HUES64 (cell line): ENCODE data around the gene CHPF.

Experiments
- H3K27ac ChIP-seq: 2 replicates; pipeline ENCODE4 v1.7.0; 2013; ENCODE audit warnings: low read depth, low read length, inconsistent platforms
- H3K27me3 ChIP-seq: 2 replicates; pipeline ENCODE4 v1.6.1; 2013; ENCODE audit warnings: mild to moderate bottlenecking, low read length; ENCODE audit not compliant: insufficient read depth
- H3K36me3 ChIP-seq: 2 replicates; pipeline ENCODE4 v1.6.1; 2013; ENCODE audit warnings: mild to moderate bottlenecking, low read length; ENCODE audit not compliant: insufficient read depth
- H3K4me1 ChIP-seq: 2 replicates; pipeline ENCODE4 v1.6.1; 2013; ENCODE audit warnings: mild to moderate bottlenecking, low read length, moderate library complexity; ENCODE audit not compliant: insufficient read depth
- H3K4me3 ChIP-seq: 2 replicates; pipeline ENCODE4 v1.5.1; 2013; ENCODE audit warnings: mild to moderate bottlenecking, low read length, moderate library complexity
- H3K9ac ChIP-seq: 2 replicates; pipeline ENCODE4 v1.6.1; 2013; ENCODE audit warnings: mild to moderate bottlenecking, low read depth, low read length
- H3K9me3 ChIP-seq: 2 replicates; pipeline ENCODE4 v1.6.1; 2013; ENCODE audit warnings: low read depth, low read length; ENCODE audit not compliant: insufficient read depth
- WGBS: fragments of 150-250, 120-280 bp; methylation state at CpG from one replicate; pipeline ENCODE4 v1.1.7; 2013; ENCODE audit warnings: missing lambda C conversion rate; 5-methylcytosine and 5-hydroxymethylcytosine counted together

Gene CHPF

GRCh38 chr2:219516888-219517287 lies 26.7 kb downstream of the CHPF start:
- 90% methylated on average over 7 of the region's 7 CpGs for WGBS
- H3K4me1 ChIP-seq = peaks cover 35% of the 10 kb centered on the region
- H3K9me3 ChIP-seq = no peaks in the 10 kb centered on the region
- H3K27ac ChIP-seq = no peak overlapping the region
- no peaks in the 10 kb centered on the region for H3K36me3 ChIP-seq
- no peak overlapping the region for H3K4me3 ChIP-seq
- no peak overlapping the region for H3K9ac ChIP-seq
- H3K27me3 ChIP-seq = peaks cover 54% of the 10 kb centered on the region

DNA sequence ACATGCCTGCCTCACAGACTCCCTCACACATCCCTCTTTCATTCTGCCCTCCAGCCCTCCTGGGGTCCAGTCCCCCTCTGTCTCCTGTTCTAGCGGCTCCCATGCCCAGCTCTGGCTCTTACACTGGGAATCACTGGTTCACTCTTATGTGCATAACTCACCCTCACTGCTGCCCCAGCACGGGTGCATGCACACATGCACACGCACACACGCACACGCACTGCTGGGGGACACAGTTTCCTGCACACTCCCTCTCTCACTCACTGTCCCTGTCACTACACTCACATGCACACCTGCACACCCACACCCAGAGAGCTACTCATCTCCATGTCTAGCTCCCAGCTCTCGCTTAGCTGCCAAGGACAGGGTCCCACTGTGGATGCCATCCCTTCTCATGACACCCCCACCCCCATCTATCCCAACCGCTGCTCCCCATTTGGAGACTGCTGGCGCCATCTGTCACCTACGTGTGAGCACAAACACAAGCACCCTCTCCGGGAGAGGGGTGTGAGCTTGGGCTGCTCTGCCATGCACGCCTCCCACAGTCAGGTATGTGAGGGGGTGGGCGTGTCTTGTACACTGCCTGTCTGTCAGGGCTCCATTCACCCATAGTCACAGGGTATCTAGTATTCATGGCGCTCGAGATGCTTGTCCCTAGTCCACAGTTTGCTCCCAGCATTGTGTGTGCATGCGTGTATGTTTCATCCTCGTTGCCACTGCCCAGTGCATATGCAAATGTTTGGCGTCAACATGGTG lies 27.6 kb downstream of the CHPF start:
- Histone ChIP-seq H3K9me3 (no peaks in the 10 kb centered on the region), H3K4me3 (no peak overlapping the region), H3K27me3 (peaks cover 60% of the 10 kb centered on the region), H3K27ac (no peak overlapping the region), H3K9ac (no peak overlapping the region), H3K36me3 (no peaks in the 10 kb centered on the region), H3K4me1 (peaks cover 32% of the 10 kb centered on the region)
- 84% methylated on average over 17 of the region's 17 CpGs for WGBS

- Histone ChIP-seq H3K4me1 (peaks cover 37% of the 10 kb centered on the region), H3K36me3 (no peaks in the 10 kb centered on the region), H3K27me3 (peaks cover 62% of the 10 kb centered on the region), H3K27ac (no peak overlapping the region), H3K9me3 (no peaks in the 10 kb centered on the region), H3K9ac (no peak overlapping the region), H3K4me3 (no peak overlapping the region)
- 93% methylated on average over 21 of the region's 21 CpGs for WGBS
Measured at GRCh38 chr2:219514836-219515235, 28.8 kb downstream of the CHPF start.

DNA sequence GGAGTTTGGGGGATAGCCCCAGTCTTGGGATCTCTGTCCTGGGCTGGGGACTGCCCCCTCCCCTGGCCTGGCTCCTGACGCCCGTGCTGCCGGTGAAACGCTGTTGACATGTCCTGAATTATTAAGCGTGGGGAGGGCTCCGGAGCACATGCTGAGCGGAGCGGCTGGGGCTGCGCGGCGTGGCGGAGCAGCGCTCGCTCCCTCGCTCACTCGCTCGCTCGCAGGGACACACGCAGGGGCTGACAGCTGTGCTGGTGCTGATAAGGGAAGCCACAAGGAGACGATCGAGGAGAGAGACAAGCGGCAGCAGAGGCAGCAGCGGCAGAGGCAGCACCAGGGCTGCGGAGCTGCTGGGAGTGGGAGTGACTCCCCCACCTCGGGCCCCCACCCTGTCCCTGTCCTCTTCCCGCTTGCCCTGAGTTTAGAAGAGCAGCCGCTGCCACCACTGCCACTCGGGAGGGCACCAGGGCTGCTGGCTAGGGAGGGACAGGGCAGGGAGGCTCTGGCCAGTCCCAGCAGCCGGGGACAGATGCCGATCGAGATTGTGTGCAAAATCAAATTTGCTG lies 29.3 kb downstream of the CHPF start, which contains the start of gene ASIC4:
Gene ASIC4, plus strand, starts transcription at position 287 of the 566 bp plus-strand sequence. Its CDS starts 243 bp downstream, at position 530.
- Histone ChIP-seq H3K4me1 (peaks cover 41% of the 10 kb centered on the region), H3K36me3 (no peaks in the 10 kb centered on the region), H3K9me3 (no peaks in the 10 kb centered on the region), H3K27me3 (peaks cover 65% of the 10 kb centered on the region), H3K27ac (no peak within 1 kb of the TSS), H3K9ac (0 out of 2 replicates have a peak within 1 kb of the TSS, but pooled peaks have one; percentile 5), H3K4me3 (peak within 1 kb of the TSS; percentile 30; the same call in 1 of the 2 replicates)
- 24% methylated on average over 31 of the region's 31 CpGs for WGBS

DNA sequence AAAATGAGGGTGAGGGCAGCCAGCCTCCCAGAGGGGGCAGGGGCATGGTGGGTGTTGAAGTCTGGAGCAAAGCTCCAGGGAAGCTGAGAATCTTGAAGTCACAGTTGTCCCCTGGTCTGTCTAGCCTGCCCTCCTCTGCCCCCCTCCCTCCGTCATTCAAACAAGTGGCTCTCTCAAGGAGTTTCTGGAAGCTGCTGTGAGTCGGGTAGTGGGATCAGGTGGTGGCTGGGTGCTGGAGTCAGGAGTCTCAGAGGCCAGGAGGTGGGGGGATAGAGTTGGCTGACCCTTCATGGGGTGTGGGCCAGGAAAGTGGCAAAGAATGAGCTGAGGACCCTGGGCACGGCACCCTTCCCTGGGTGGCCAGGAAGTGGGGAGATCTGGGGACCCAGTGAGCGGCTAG lies 29.8 kb downstream of the CHPF start:
- no peak overlapping the region for H3K27ac ChIP-seq
- peaks cover 65% of the 10 kb centered on the region for H3K27me3 ChIP-seq
- H3K36me3 ChIP-seq = no peaks in the 10 kb centered on the region
- WGBS = 47% methylated on average over 3 of the region's 4 CpGs
- peaks cover 41% of the 10 kb centered on the region for H3K4me1 ChIP-seq
- no peak overlapping the region for H3K9ac ChIP-seq
- no peaks in the 10 kb centered on the region for H3K9me3 ChIP-seq
- peak overlapping the region; percentile 30; the same call in 1 of the 2 replicates for H3K4me3 ChIP-seq

GRCh38 chr2:219512524-219513216 lies 30.9 kb downstream of the CHPF start:
- Histone ChIP-seq H3K9me3 (no peaks in the 10 kb centered on the region), H3K36me3 (no peaks in the 10 kb centered on the region), H3K27ac (no peak overlapping the region), H3K4me1 (peaks cover 47% of the 10 kb centered on the region), H3K4me3 (no peak overlapping the region), H3K27me3 (peaks cover 60% of the 10 kb centered on the region), H3K9ac (no peak overlapping the region)
- 38% methylated on average over 16 of the region's 16 CpGs for whole genome bisulfite sequencing

DNA sequence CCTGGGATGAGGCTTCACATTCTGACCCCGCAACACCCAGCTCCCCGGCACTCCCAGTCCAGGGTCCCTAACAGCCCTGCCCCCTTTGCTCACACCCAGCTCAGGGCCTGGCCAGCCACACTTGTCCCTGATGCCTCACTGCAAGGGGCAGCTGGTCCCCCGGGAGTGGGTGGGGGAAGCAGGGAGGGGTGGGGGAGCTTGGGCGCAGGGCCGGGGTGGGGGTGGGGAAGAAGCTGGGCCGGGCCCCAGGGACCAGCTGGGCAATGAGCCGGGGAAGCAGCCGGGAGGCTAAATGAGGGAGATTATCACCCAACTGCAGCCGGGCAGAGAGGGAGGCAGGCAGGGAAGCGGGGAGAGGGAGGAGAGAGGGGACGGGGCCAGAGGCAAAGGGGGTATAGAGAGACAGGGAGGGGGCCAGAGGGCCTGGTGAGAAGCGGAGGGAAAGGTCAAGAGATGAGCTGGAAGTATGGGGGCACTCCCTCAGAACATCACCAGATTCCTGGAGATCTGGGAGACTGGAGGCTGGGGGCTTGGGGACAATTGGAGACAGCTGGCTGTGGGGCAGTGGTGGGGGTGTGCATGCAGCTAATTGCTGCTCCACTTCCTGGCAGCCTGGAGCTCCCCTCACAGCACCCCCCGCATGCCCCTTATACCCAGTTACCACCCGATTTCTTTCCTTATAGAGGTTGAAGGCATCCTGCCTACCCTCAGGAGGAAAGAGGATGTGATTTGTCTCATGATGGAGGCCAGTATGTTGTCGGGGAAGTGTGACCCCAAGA lies 31.9 kb downstream of the CHPF start:
- Histone ChIP-seq H3K9me3 (no peaks in the 10 kb centered on the region), H3K27me3 (peaks cover 54% of the 10 kb centered on the region), H3K27ac (no peak overlapping the region), H3K4me3 (no peak overlapping the region), H3K36me3 (no peaks in the 10 kb centered on the region), H3K9ac (no peak overlapping the region), H3K4me1 (peaks cover 55% of the 10 kb centered on the region)
- WGBS = 58% methylated on average over 14 of the region's 15 CpGs

DNA sequence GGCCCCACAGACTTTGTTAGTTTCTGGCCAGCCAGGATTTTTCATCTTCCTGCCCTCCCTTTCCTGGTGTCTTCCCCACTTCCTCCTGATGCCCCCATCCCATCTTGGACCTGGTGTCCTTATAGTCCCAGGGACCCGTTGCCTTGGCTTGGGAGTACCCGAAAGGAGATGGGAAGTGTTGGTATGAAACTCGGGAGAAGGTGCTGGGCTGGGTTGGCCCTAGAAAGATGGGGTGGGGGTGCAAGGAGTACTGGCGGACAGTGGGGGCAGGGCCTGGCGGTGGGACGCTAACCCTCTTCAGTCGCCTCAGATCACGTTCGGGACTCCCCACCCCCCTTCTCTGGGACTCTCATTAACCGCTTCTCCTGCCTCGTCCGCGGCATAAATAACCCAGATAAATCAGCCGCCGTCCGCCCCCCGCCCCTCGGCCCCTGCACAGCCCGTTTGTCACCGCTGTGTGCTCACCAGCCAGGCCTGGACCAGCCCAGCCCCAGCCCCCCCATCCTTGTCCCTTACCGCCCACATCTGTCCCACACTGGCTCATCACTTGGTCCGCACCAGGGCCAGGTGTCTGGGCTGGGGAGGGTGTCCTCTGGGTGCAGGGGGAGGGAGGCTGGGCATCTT lies 33.0 kb downstream of the CHPF start:
- Histone ChIP-seq H3K9ac (no peak overlapping the region), H3K27ac (no peak overlapping the region), H3K9me3 (no peaks in the 10 kb centered on the region), H3K4me1 (peaks cover 62% of the 10 kb centered on the region), H3K36me3 (no peaks in the 10 kb centered on the region), H3K27me3 (peaks cover 48% of the 10 kb centered on the region), H3K4me3 (peak overlapping the region; percentile 54; the same call in 1 of the 2 replicates)
- WGBS = 63% methylated on average over 22 of the region's 22 CpGs

GRCh38 chr2:219509780-219510511 lies 33.7 kb downstream of the CHPF start:
- Histone ChIP-seq H3K4me3 (peak overlapping the region; percentile 54), H3K4me1 (peaks cover 62% of the 10 kb centered on the region)

More at GRCh38 chr2:219509780-219510511, 33.7 kb downstream of the CHPF start:
- Histone ChIP-seq H3K27ac (no peak overlapping the region), H3K9me3 (no peaks in the 10 kb centered on the region), H3K27me3 (peaks cover 42% of the 10 kb centered on the region), H3K36me3 (no peaks in the 10 kb centered on the region), H3K9ac (no peak overlapping the region; the same call in 1 of the 2 replicates)
- WGBS = 3% methylated on average over 22 of the region's 26 CpGs
